Ureter (tissue), 1 donor: ENCODE measurements around the gene C2orf81. TPM values are rescaled to one million over a fixed set of nuclear protein-coding genes. Genes with fewer than 3 reads are reported as not detected.

Experiments used
- total RNA-seq: library from RNA; stranded (reverse); gene quantifications from one replicate; pipeline ENCODE4 v1.2.4, GENCODE V29; 2023
- donor health status: DM: yes; HTN: yes; CAD: no.

The C2orf81 gene
- total RNA-seq, 1 donor from 2014 or later = 5.5 TPM

Other genes with a start within 250 kb of the C2orf81 start
- gene MOB1A, start 242.7 kb downstream of the C2orf81 start, total RNA-seq = 96.9 TPM
- gene MTHFD2, start 223.0 kb downstream of the C2orf81 start, total RNA-seq = 92.5 TPM
- 7.2 TPM for gene SLC4A5, start 78.2 kb downstream of the C2orf81 start, total RNA-seq
- 143 TPM for gene DCTN1, start 41.3 kb downstream of the C2orf81 start, total RNA-seq
- gene WDR54, start 111 bp upstream of the C2orf81 start, total RNA-seq = 11.3 TPM
- 36.4 TPM for gene RTKN, start 20.3 kb upstream of the C2orf81 start, total RNA-seq
- 55.9 TPM for gene INO80B, start 33.5 kb upstream of the C2orf81 start, total RNA-seq
- gene WBP1, start 36.8 kb upstream of the C2orf81 start, total RNA-seq = 100 TPM
- 51.6 TPM for gene MOGS, start 43.8 kb upstream of the C2orf81 start, total RNA-seq
- 71.8 TPM for gene MRPL53, start 51.1 kb upstream of the C2orf81 start, total RNA-seq
- gene CCDC142, start 61.4 kb upstream of the C2orf81 start, total RNA-seq = 28.6 TPM
- 22.5 TPM for gene TTC31, start 61.5 kb upstream of the C2orf81 start, total RNA-seq
- 0.36 TPM for gene LBX2, start 78.0 kb upstream of the C2orf81 start, total RNA-seq
- 46.6 TPM for gene PCGF1, start 86.1 kb upstream of the C2orf81 start, total RNA-seq
- gene TLX2, start 92.8 kb upstream of the C2orf81 start, total RNA-seq = not detected
- 1.4 TPM for gene DQX1, start 104.6 kb upstream of the C2orf81 start, total RNA-seq
- gene AUP1, start 108.1 kb upstream of the C2orf81 start, total RNA-seq = 98.5 TPM
- gene HTRA2, start 108.3 kb upstream of the C2orf81 start, total RNA-seq = 22.4 TPM
- gene LOXL3, start 132.3 kb upstream of the C2orf81 start, total RNA-seq = 6.4 TPM
- 11.8 TPM for gene DOK1, start 133.1 kb upstream of the C2orf81 start, total RNA-seq
- gene M1AP, start 226.7 kb upstream of the C2orf81 start, total RNA-seq = 1.4 TPM
- 9.1 TPM for gene SEMA4F, start 232.6 kb upstream of the C2orf81 start, total RNA-seq